ENCODE measurements around the gene WSCD2.

- no peak for TF ChIP-seq EZH2 (IDR thresholded peaks at IDR 0.05; ENCODE audit: borderline replicate concordance, insufficient read depth, low read length, poor library complexity, severe bottlenecking)
- TF ChIP-seq POLR2AphosphoS5 (IDR thresholded peaks at IDR 0.05) = no peak
- no peak for TF ChIP-seq CTCF (IDR thresholded peaks at IDR 0.05; ENCODE audit: poor library complexity, severe bottlenecking)
- TF ChIP-seq TAF1 (IDR thresholded peaks at IDR 0.05; ENCODE audit: low read depth) = no peak
- TF ChIP-seq EP300 (conservative IDR thresholded peaks at IDR 0.05; ENCODE audit: poor library complexity, severe bottlenecking) = no peak
- TF ChIP-seq, protein P1, sequence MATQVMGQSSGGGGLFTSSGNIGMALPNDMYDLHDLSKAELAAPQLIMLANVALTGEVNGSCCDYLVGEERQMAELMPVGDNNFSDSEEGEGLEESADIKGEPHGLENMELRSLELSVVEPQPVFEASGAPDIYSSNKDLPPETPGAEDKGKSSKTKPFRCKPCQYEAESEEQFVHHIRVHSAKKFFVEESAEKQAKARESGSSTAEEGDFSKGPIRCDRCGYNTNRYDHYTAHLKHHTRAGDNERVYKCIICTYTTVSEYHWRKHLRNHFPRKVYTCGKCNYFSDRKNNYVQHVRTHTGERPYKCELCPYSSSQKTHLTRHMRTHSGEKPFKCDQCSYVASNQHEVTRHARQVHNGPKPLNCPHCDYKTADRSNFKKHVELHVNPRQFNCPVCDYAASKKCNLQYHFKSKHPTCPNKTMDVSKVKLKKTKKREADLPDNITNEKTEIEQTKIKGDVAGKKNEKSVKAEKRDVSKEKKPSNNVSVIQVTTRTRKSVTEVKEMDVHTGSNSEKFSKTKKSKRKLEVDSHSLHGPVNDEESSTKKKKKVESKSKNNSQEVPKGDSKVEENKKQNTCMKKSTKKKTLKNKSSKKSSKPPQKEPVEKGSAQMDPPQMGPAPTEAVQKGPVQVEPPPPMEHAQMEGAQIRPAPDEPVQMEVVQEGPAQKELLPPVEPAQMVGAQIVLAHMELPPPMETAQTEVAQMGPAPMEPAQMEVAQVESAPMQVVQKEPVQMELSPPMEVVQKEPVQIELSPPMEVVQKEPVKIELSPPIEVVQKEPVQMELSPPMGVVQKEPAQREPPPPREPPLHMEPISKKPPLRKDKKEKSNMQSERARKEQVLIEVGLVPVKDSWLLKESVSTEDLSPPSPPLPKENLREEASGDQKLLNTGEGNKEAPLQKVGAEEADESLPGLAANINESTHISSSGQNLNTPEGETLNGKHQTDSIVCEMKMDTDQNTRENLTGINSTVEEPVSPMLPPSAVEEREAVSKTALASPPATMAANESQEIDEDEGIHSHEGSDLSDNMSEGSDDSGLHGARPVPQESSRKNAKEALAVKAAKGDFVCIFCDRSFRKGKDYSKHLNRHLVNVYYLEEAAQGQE (IDR thresholded peaks at IDR 0.05; ENCODE audit: borderline replicate concordance) = no peak
- TF ChIP-seq MXI1 (conservative IDR thresholded peaks at IDR 0.05; ENCODE audit: poor library complexity, severe bottlenecking) = no peak
Measured at GRCh38 chr12:108097160-108097911, 31.8 kb upstream of the WSCD2 start.

All from neural cell (in vitro differentiated cells).